Measurements from ENCODE around the gene RPIA. TPM values are rescaled to one million over a fixed set of nuclear protein-coding genes. Genes with fewer than 3 reads are reported as not detected.
"Not testable (repeated sequence)": the region's sequence is repeated elsewhere in the genome, so short reads cannot be mapped to it uniquely, and the experiment has no call there.

Gene RPIA
- total and polyA plus RNA-seq, 2 of the 13 experiments (the other 11 are each of a cell fraction or from before 2014, with no cell fraction given): 13.3 to 23.9 TPM

- TF ChIP-seq LRRFIP1 (CRISPR knock-in tag; conservative IDR thresholded peaks at IDR 0.05) (no peak), U2AF1 (optimal IDR thresholded peaks at IDR 0.05; ENCODE audit: low read depth, low read length) (no peak), ZSCAN9 (CRISPR knock-in tag; IDR thresholded peaks at IDR 0.05; ENCODE audit: borderline replicate concordance) (no peak), E2F5 (CRISPR knock-in tag; conservative IDR thresholded peaks at IDR 0.05) (no peak), ZNF496 (CRISPR knock-in tag; IDR thresholded peaks at IDR 0.05; ENCODE audit: insufficient replicate concordance) (no peak), REL (CRISPR knock-in tag; conservative IDR thresholded peaks at IDR 0.05) (no peak), AGO1 (IDR thresholded peaks at IDR 0.05; ENCODE audit: low read depth, low read length, poor library complexity, severe bottlenecking) (no peak), MAZ (IDR thresholded peaks at IDR 0.05; ENCODE audit: borderline replicate concordance, low read depth, low read length) (no peak), MAZ (CRISPR knock-in tag; IDR thresholded peaks at IDR 0.05; ENCODE audit: low read depth) (no peak), TGIF2 (CRISPR knock-in tag; IDR thresholded peaks at IDR 0.05) (no peak), ZNF724P (CRISPR knock-in tag; IDR thresholded peaks at IDR 0.05; ENCODE audit: borderline replicate concordance) (no peak), STAT5B (CRISPR knock-in tag; IDR thresholded peaks at IDR 0.05) (no peak), ETS1 (CRISPR knock-in tag; IDR thresholded peaks at IDR 0.05) (no peak), MXD4 (CRISPR knock-in tag; IDR thresholded peaks at IDR 0.05) (no peak)
Measured at GRCh38 chr2:88770016-88770415, 78.5 kb downstream of the RPIA start (continued).

- H4K20me1 ChIP-seq (ENCODE audit: insufficient read depth, low read length); in situ Hi-C loops (cut with HindIII; ENCODE audit: extremely low pct_ligation_motif_present, low pct_unique_long_range_greater_than_20kb); BruUV-seq (replicated peaks); H3K9ac ChIP-seq (ENCODE audit: insufficient read depth, low read depth, low read length); H2AFZ ChIP-seq (ENCODE audit: low read length); H3K4me2 ChIP-seq (ENCODE audit: low read depth, low read length); H3K27me3 ChIP-seq (ENCODE audit: control insufficient read depth in 1 of 2, insufficient read depth in 2 of 2, low read length in 2 of 2); H3K4me3 ChIP-seq (replicated peaks in 1 of 3; ENCODE audit: insufficient read depth in 1 of 3, low read depth in 2 of 3, low read length in 3 of 3); intact Hi-C loops (cut with micrococcal nuclease; ENCODE audit: unreplicated experiment); DNase-seq (ENCODE audit: low spot score); ATAC-seq; CTCF ChIA-PET (ENCODE audit: low intra/inter-chr PET ratio, low total read pairs); FAIRE-seq; POLR2A ChIA-PET; H3K4me1 ChIP-seq (ENCODE audit: insufficient read depth, low read length); H3K79me2 ChIP-seq (ENCODE audit: insufficient read depth, low read length); H3K27ac ChIP-seq (ENCODE audit: extremely low read length, insufficient read depth, low read length); H3K36me3 ChIP-seq (replicated peaks in 1 of 2; ENCODE audit: control insufficient read depth in 1 of 2, insufficient read depth in 2 of 2, low read length in 2 of 2): not testable (repeated sequence)
- WGBS (ENCODE audit: low lambda C conversion rate): 9% methylated on average over 7 of the region's 7 CpGs
- peaks cover 30% of the 10 kb centered on the region for H3K9me3 ChIP-seq (ENCODE audit: low read length)
Measured at GRCh38 chr2:88773233-88774028, 82.0 kb downstream of the RPIA start.

Data from HepG2 (cell line).